Progenitor cell of endocrine pancreas (in vitro differentiated cells): ENCODE data around the gene MAN2B2. TPM values are rescaled to one million over a fixed set of nuclear protein-coding genes. Genes with fewer than 3 reads are reported as not detected.
A peak's percentile ranks its signal among the peaks of the same experiment; 100 is the strongest.

Experiments used
- DNase-seq: peaks from one replicate; pipeline ENCODE4 v3.0.0; 2021; ENCODE audit warnings: low spot score; ENCODE audit not compliant: unreplicated experiment
- H3K27ac Mint-ChIP-seq: 2 replicates; pipeline ENCODE4 v1.8.0; 2021; ENCODE audit warnings: mild to moderate bottlenecking, moderate library complexity, mixed read lengths
- H3K27me3 Mint-ChIP-seq: 2 replicates; pipeline ENCODE4 v1.8.0; 2021; ENCODE audit warnings: mixed read lengths
- H3K36me3 Mint-ChIP-seq: 2 replicates; pipeline ENCODE4 v1.8.0; 2022; ENCODE audit warnings: mixed read lengths; ENCODE audit not compliant: insufficient read depth
- H3K4me1 Mint-ChIP-seq: 2 replicates; pipeline ENCODE4 v1.8.0; 2021; ENCODE audit warnings: low read depth, mixed read lengths
- H3K4me3 Mint-ChIP-seq: 2 replicates; pipeline ENCODE4 v1.8.0; 2021; ENCODE audit warnings: low read depth, mild to moderate bottlenecking, moderate library complexity, mixed read lengths
- H3K9me3 Mint-ChIP-seq: 2 replicates; pipeline ENCODE4 v1.8.0; 2021; ENCODE audit warnings: low read depth, mixed read lengths
- CTCF ChIP-seq: fragments of 200-600 bp; sonication (generic); IDR thresholded peaks from one replicate; pipeline ENCODE4 v1.5.0; 2021; ENCODE audit warnings: antibody characterized with exemption, mild to moderate bottlenecking; ENCODE audit not compliant: unreplicated experiment
- total RNA-seq: library from RNA; stranded (reverse); gene quantifications from 2 replicates; pipeline ENCODE4 v1.2.1, GENCODE V29; 2021

Gene MAN2B2
- total RNA-seq, 1 donor from 2014 or later: 25.4 TPM

GRCh38 chr4:6542951-6543350 lies 32.0 kb upstream of the MAN2B2 start:
- no peak for DNase-seq
- H3K27me3 Mint-ChIP-seq: peaks cover 37% of the 10 kb centered on the region
- no peak for TF ChIP-seq CTCF
- H3K27ac Mint-ChIP-seq: no peak overlapping the region
- peaks cover 4% of the 10 kb centered on the region for H3K9me3 Mint-ChIP-seq
- H3K4me1 Mint-ChIP-seq: peaks cover 2% of the 10 kb centered on the region
- H3K4me3 Mint-ChIP-seq: no peak overlapping the region
- H3K36me3 Mint-ChIP-seq: no peaks in the 10 kb centered on the region

GRCh38 chr4:6546091-6546490 lies 28.9 kb upstream of the MAN2B2 start:
- no peak overlapping the region for H3K27ac Mint-ChIP-seq
- H3K9me3 Mint-ChIP-seq: no peaks in the 10 kb centered on the region
- H3K27me3 Mint-ChIP-seq: peaks cover 46% of the 10 kb centered on the region

GRCh38 chr4:6546681-6547447 lies 28.1 kb upstream of the MAN2B2 start:
- peak; percentile 97 for TF ChIP-seq CTCF
- Mint-ChIP-seq H3K36me3 (no peaks in the 10 kb centered on the region), H3K4me1 (no peaks in the 10 kb centered on the region), H3K27me3 (peaks cover 52% of the 10 kb centered on the region), H3K9me3 (peaks cover 4% of the 10 kb centered on the region), H3K27ac (no peak overlapping the region), H3K4me3 (no peak overlapping the region)
- peak; percentile 39 for DNase-seq

More at GRCh38 chr4:6546091-6546490, 28.9 kb upstream of the MAN2B2 start:
- H3K4me1 Mint-ChIP-seq: no peaks in the 10 kb centered on the region
- H3K4me3 Mint-ChIP-seq: no peak overlapping the region
- H3K36me3 Mint-ChIP-seq: no peaks in the 10 kb centered on the region
- TF ChIP-seq CTCF: no peak
- no peak for DNase-seq

- no peak for DNase-seq
- H3K27ac Mint-ChIP-seq: no peak overlapping the region
- TF ChIP-seq CTCF: peak; percentile 45
- no peaks in the 10 kb centered on the region for H3K4me1 Mint-ChIP-seq
- H3K36me3 Mint-ChIP-seq: no peaks in the 10 kb centered on the region
- no peak overlapping the region for H3K4me3 Mint-ChIP-seq
- H3K27me3 Mint-ChIP-seq: peaks cover 63% of the 10 kb centered on the region
- H3K9me3 Mint-ChIP-seq: peaks cover 4% of the 10 kb centered on the region
Observed at GRCh38 chr4:6548201-6548881, 26.6 kb upstream of the MAN2B2 start.

- Mint-ChIP-seq H3K36me3 (no peaks in the 10 kb centered on the region), H3K4me3 (no peak overlapping the region), H3K27me3 (peaks cover 68% of the 10 kb centered on the region), H3K4me1 (no peaks in the 10 kb centered on the region), H3K27ac (no peak overlapping the region), H3K9me3 (peaks cover 4% of the 10 kb centered on the region)
- no peak for TF ChIP-seq CTCF
- no peak for DNase-seq
Observed at GRCh38 chr4:6548882-6549230, 26.1 kb upstream of the MAN2B2 start.
